MCF 10A (cell line): ENCODE results near the gene NISCH. TPM values are rescaled to one million over a fixed set of nuclear protein-coding genes. Genes with fewer than 3 reads are reported as not detected.
A peak's percentile ranks its signal among the peaks of the same experiment; 100 is the strongest.

ENCODE experiments used
- BruUV-seq: library from RNA; stranded (reverse); fragments of 400-500 nt; replicated peaks from 2 replicates; lab custom pipeline; 2021; lab: Mats Ljungman, UMichigan
- CTCF ChIA-PET: fragments of 300-600 bp; sonication (Branson Sonifier 250); formaldehyde crosslinking; extraction: SDS; loops from one replicate; lab custom pipeline; 2021; ENCODE audit warnings: antibody characterized with exemption, inconsistent platforms; lab: Yijun Ruan, JAX
- POLR2A ChIA-PET: fragments of 300-600, 350-650 bp; sonication (Branson Sonifier 250); formaldehyde crosslinking; extraction: SDS; loops from one replicate; lab custom pipeline; 2020; ENCODE audit warnings: antibody characterized with exemption, inconsistent platforms; lab: Yijun Ruan, JAX
- DNase-seq: peaks from one replicate; pipeline ENCODE4 v3.0.0-alpha.2; 2018; ENCODE audit not compliant: unreplicated experiment
- H3K27ac Mint-ChIP-seq: one replicate; pipeline ENCODE4 v1.8.0; 2022; ENCODE audit warnings: mild to moderate bottlenecking, low read depth, mixed read lengths; ENCODE audit not compliant: unreplicated experiment
- H3K27me3 Mint-ChIP-seq: one replicate; pipeline ENCODE4 v1.8.0; 2022; ENCODE audit warnings: mixed read lengths; ENCODE audit not compliant: insufficient read depth, unreplicated experiment
- H3K36me3 Mint-ChIP-seq: one replicate; pipeline ENCODE4 v1.8.0; 2022; ENCODE audit warnings: mild to moderate bottlenecking, moderate library complexity, mixed read lengths; ENCODE audit not compliant: insufficient read depth, unreplicated experiment
- H3K4me1 Mint-ChIP-seq: one replicate; pipeline ENCODE4 v1.8.0; 2022; ENCODE audit warnings: mixed read lengths; ENCODE audit not compliant: insufficient read depth, unreplicated experiment
- H3K4me3 Mint-ChIP-seq: one replicate; pipeline ENCODE4 v1.8.0; 2022; ENCODE audit warnings: mild to moderate bottlenecking, moderate library complexity, mixed read lengths; ENCODE audit not compliant: unreplicated experiment
- H3K9me3 Mint-ChIP-seq: one replicate; pipeline ENCODE4 v1.8.0; 2022; ENCODE audit warnings: mixed read lengths; ENCODE audit not compliant: unreplicated experiment
- CTCF ChIP-seq: fragments of 200-600 bp; IDR thresholded peaks from one replicate; pipeline ENCODE4 v1.8.0; 2022; ENCODE audit warnings: antibody characterized with exemption, mild to moderate bottlenecking; ENCODE audit not compliant: unreplicated experiment
- intact Hi-C: fragments of 100-400 bp; cut with micrococcal nuclease; formaldehyde crosslinking; loops from 2 replicates; pipeline ENCODE4 v1.14.1; 2022
- total RNA-seq: library from RNA; stranded (reverse); gene quantifications from 2 replicates; pipeline ENCODE4 v1.2.3, GENCODE V29; 2022

Gene NISCH
- total RNA-seq, 1 experiment from 2014 or later, result 60.5 TPM

DNA sequence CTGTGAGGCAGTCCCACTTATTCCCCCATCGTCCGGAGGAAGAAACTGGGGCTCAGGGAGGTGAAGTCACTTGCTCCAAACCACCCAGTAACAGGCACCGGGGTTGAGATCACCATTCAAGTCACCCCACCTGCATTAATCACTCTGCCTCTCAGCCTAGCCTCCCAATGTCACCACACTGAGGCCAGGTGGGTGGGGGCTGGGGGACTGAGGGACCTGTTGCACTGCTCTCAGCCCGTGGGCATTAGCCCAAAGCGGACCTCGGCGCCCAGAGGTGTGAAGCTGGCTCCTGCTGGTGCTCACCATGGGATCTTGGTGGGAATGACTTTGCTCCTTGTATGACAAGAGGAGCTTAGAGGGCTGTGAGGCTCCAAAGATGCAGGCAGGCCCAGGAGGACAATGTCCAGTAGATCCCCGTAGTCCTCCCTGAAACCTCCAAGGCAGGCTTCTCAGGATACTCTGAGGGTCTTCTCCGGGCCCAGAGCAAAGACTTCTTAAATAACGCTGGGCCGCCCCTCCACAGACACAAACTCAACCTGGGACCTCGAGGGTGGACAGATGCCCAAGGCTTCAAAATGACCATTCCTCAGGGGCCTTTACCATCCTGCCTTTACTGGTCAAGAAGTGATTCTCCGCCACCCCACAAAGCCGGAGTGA is 76.6 kb downstream of the NISCH start:
- TF ChIP-seq CTCF, result no peak
- Mint-ChIP-seq H3K9me3 (no peaks in the 10 kb centered on the region), H3K36me3 (peaks cover 6% of the 10 kb centered on the region), H3K27ac (no peak overlapping the region), H3K4me1 (peaks cover 5% of the 10 kb centered on the region), H3K27me3 (no peaks in the 10 kb centered on the region), H3K4me3 (peak overlapping the region; percentile 72)
- POLR2A ChIA-PET, result interaction anchor here (0.6 to 0.9 kb wide), 2 partner anchors 10 to 155 kb away, joined by 3 to 4 read pairs; no protein-coding TSS in a partner anchor
- no peak for DNase-seq
- CTCF ChIA-PET, result no interaction called here
- BruUV-seq, result TSS peak; percentile 45
- intact Hi-C loops, result loop anchor here (10.0 kb wide), 1 partner anchor 57 kb away; no protein-coding TSS in a partner anchor

DNA sequence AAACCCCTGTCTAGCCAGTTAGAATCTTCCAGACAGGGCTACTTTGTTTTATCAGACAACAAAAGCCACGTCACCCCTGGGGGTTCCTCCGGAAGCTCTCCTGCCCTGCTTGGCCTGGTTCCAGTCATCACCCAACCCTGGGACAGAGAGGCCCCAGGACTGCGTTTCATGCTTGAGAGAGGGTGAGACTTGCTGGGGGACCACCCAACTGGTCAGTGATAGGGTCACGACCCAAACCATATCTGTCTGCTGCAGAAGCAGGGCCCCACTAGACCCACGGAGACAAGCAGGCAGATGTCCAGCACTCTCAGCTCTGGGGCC is 77.1 kb downstream of the NISCH start:
- peak; percentile 15 for DNase-seq
- Mint-ChIP-seq H3K4me3 (peak overlapping the region; percentile 72), H3K9me3 (no peaks in the 10 kb centered on the region), H3K27ac (peak overlapping the region; percentile 51), H3K36me3 (peaks cover 8% of the 10 kb centered on the region), H3K4me1 (peaks cover 8% of the 10 kb centered on the region), H3K27me3 (no peaks in the 10 kb centered on the region)
- ChIA-PET POLR2A (interaction anchor here (0.6 to 0.9 kb wide), 4 partner anchors 10 to 154 kb away, joined by 3 to 4 read pairs (median 4); no protein-coding TSS in a partner anchor), CTCF (no interaction called here)
- TF ChIP-seq CTCF, result no peak
- BruUV-seq, result no TSS peak
- intact Hi-C loops, result loop anchor here (10.0 kb wide), 1 partner anchor 58 kb away; no protein-coding TSS in a partner anchor

DNA sequence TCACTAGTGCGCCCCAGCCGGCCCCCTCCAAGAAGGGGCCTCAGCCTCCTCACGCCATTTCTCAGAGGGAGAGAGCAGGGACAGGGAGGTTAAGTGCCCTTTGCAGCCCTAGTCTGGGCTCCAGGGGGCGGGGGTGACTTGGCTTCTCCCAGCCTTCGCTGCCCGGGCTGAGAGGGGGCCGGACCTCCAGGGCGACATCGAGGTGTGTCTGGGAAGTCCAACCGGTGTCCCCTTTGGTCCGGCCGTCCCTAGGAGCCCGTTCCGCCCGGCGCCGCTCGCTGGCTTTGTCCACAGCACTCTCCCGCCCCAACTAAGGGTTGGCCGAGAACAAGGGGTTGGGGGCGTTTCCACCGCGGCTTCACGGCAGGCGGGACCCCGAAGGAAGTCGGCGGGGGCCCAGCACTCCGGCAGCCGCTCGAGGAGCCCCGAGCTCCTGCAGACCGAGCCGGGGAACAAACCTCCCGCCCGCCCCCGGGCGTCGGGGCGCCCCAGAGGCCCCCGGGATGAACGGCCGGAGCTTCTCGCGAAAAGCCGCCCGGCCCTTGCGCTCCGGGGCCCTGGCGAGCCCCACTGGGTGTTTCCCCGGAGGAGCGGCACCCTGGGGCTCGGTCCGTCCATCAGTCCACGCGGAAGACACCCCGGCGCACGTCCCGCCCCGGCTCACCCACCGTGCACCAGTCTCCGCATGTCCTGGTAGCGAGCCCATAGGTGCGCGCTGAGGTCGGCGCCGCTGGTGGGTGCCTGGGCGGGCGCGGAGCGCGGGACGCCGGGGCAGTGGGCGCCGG is 77.6 kb downstream of the NISCH start:
- peak overlapping the region; percentile 51 for H3K27ac Mint-ChIP-seq
- peak; percentile 13 for DNase-seq
- H3K4me3 Mint-ChIP-seq, result peak overlapping the region; percentile 72
- BruUV-seq, result no TSS peak
- H3K9me3 Mint-ChIP-seq, result no peaks in the 10 kb centered on the region
- no peaks in the 10 kb centered on the region for H3K27me3 Mint-ChIP-seq
- intact Hi-C loops, result loop anchor here (10.0 kb wide), 1 partner anchor 58 kb away; no protein-coding TSS in a partner anchor
- H3K4me1 Mint-ChIP-seq, result peaks cover 13% of the 10 kb centered on the region
- CTCF ChIA-PET, result no interaction called here
- H3K36me3 Mint-ChIP-seq, result peaks cover 13% of the 10 kb centered on the region
- POLR2A ChIA-PET, result interaction anchor here (0.6 to 0.9 kb wide), 5 partner anchors 11 to 154 kb away, joined by 3 to 4 read pairs (median 3); no protein-coding TSS in a partner anchor
- no peak for TF ChIP-seq CTCF
